Measurements from ENCODE around the gene SORBS2. TPM values are rescaled to one million over a fixed set of nuclear protein-coding genes. Genes with fewer than 3 reads are reported as not detected.

The SORBS2 gene
- total RNA-seq, 4 donors from 2014 or later, result 45.3 to 135 (median 76.2) TPM

- Histone ChIP-seq H3K27ac (no peak overlapping the region), H3K9me3 (no peaks in the 10 kb centered on the region), H3K36me3 (peaks cover 0 to 62% (median 0%) of the 10 kb centered on the region in 3 donors), H3K27me3 (no peaks in the 10 kb centered on the region), H3K4me1 (no peaks in the 10 kb centered on the region), H3K4me3 (no peak overlapping the region)
- WGBS, 2 donors, result 91 to 93% methylated on average over 10 of the region's 10 CpGs
- no peak for DNase-seq (ENCODE audit: low spot score in 2 of 2)
- no peak for TF ChIP-seq CTCF (IDR thresholded peaks at IDR 0.05)
- TF ChIP-seq POLR2A (IDR thresholded peaks at IDR 0.05), result no peak
- no peak for TF ChIP-seq EP300 (IDR thresholded peaks at IDR 0.05)
Observed at GRCh38 chr4:185624259-185624589, 187.8 kb downstream of the SORBS2 start.

GRCh38 chr4:185623444-185624258 is 188.3 kb downstream of the SORBS2 start:
- Histone ChIP-seq H3K4me3 (no peak overlapping the region), H3K9me3 (no peaks in the 10 kb centered on the region), H3K36me3 (peaks cover 0 to 67% (median 0%) of the 10 kb centered on the region in 3 donors), H3K4me1 (no peaks in the 10 kb centered on the region), H3K27me3 (no peaks in the 10 kb centered on the region), H3K27ac (no peak overlapping the region)
- TF ChIP-seq POLR2A (IDR thresholded peaks at IDR 0.05), result no peak
- no peak for TF ChIP-seq EP300 (IDR thresholded peaks at IDR 0.05)
- TF ChIP-seq CTCF (IDR thresholded peaks at IDR 0.05), result no peak
- 97 to 98% methylated on average over 38 to 46 of the region's 46 CpGs for WGBS, 2 donors
- no peak for DNase-seq (ENCODE audit: low spot score in 2 of 2)

- H3K27me3 ChIP-seq, result no peaks in the 10 kb centered on the region
- H3K9me3 ChIP-seq, result no peaks in the 10 kb centered on the region
- no peak for DNase-seq (ENCODE audit: low spot score in 2 of 2)
- no peak overlapping the region for H3K27ac ChIP-seq
- no peak overlapping the region for H3K4me3 ChIP-seq
- peaks cover 0 to 4% (median 1%) of the 10 kb centered on the region in 4 donors for H3K4me1 ChIP-seq
- peaks cover 0 to 21% (median 0%) of the 10 kb centered on the region in 3 donors for H3K36me3 ChIP-seq
- no peak for TF ChIP-seq CTCF (IDR thresholded peaks at IDR 0.05)
- TF ChIP-seq EP300 (IDR thresholded peaks at IDR 0.05), result no peak
- TF ChIP-seq POLR2A (IDR thresholded peaks at IDR 0.05), result no peak
- 58 to 62% methylated on average over 4 of the region's 4 CpGs for WGBS, 2 donors
Observed at GRCh38 chr4:185608185-185608584, 203.8 kb downstream of the SORBS2 start.

- no peaks in the 10 kb centered on the region for H3K27me3 ChIP-seq
- H3K4me1 ChIP-seq, result peaks cover 0 to 9% (median 0%) of the 10 kb centered on the region in 4 donors
- H3K36me3 ChIP-seq, result peaks cover 0 to 9% (median 0%) of the 10 kb centered on the region in 3 donors
- no peak overlapping the region for H3K27ac ChIP-seq
- 83 to 84% methylated on average over 3 of the region's 3 CpGs for WGBS, 2 donors
- DNase-seq (ENCODE audit: low spot score in 2 of 2), result no peak
- no peak overlapping the region for H3K4me3 ChIP-seq
- TF ChIP-seq POLR2A (IDR thresholded peaks at IDR 0.05) (no peak), CTCF (IDR thresholded peaks at IDR 0.05) (no peak), EP300 (IDR thresholded peaks at IDR 0.05) (no peak)
- no peaks in the 10 kb centered on the region for H3K9me3 ChIP-seq
Observed at GRCh38 chr4:185602397-185602796, 209.6 kb downstream of the SORBS2 start.

GRCh38 chr4:185600801-185601434 is 211.1 kb downstream of the SORBS2 start:
- Histone ChIP-seq H3K4me1 (peaks cover 0 to 12% (median 0%) of the 10 kb centered on the region in 4 donors), H3K36me3 (no peaks in the 10 kb centered on the region), H3K9me3 (no peaks in the 10 kb centered on the region), H3K27ac (no peak overlapping the region), H3K4me3 (no peak overlapping the region), H3K27me3 (no peaks in the 10 kb centered on the region)
- no peak for TF ChIP-seq POLR2A (IDR thresholded peaks at IDR 0.05)
- DNase-seq (ENCODE audit: low spot score in 2 of 2), result no peak
- WGBS, 2 donors, result 77 to 83% methylated on average over 9 of the region's 9 CpGs

Data from tibial nerve (tissue), 4 donors.